Fibroblast of skin of scalp (primary cell): ENCODE data around the gene SLC24A3.

Experiments used
- DNase-seq: peaks from one replicate; pipeline ENCODE4 v3.0.0-alpha.2; 2013

Gene SLC24A3

DNA sequence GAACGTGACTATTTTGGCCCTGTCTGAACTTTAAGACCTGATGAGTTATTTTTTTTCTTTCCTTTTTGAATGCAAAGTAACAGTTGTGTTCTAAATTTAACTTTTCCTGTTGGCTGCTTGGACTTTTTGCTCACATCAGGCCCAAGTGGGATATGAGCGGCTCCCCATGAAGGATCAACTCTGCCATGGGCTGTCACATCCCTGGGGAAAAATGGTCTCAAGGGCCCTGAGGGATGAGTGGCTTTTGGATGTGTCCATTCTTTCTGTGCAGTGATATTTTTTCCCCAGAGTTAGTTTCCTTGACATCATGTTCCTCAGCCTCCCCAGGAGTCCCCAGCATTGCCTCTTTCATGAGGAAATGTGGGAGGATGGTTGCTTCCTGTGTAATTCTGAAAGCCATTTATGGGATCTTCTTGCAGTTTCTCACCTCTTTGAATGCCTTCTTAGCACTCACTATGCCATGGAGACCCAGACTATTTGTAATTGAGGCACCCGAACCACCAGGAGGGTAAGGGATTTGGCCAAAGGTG, 92.5 kb downstream of the SLC24A3 start:
- DNase-seq: no peak

DNA sequence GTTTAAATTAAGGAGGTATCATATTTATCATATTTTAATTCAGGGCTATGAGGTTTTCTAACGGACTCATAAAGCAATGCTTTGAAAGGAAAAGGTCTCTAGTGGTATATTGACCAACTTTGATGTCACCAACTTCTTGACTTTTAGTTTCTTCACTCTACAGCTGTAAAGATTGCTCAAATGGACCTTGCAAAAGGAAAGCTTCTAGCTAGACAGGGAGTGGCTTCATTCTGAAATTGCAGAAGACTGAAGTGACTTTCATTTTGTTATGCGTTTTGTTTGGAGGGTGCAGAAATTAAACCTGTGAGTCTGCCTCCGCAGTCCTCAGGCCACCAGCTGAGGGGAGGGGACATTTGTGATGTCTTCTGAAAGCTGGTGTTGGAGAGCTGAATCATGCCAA, 95.7 kb downstream of the SLC24A3 start:
- no peak for DNase-seq

DNA sequence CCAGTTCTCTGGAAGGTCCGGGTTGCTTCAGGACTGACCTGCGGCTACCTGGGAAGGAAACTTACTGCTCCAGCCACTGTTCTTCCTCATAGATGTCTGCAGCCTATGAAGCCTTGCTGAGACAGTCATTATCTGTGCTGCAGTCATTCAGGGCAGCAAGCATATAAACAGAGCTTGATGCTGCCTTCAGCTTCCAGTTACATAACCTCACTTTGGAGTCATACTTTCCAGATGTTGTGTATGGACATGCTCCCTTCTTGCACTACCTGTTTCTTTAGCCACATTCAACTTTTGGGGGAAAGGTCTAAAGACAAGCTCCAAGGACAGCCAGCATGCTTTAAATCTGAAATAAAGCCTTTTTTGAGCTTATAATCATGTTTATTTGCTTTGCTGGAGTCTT, 98.1 kb downstream of the SLC24A3 start:
- no peak for DNase-seq

DNA sequence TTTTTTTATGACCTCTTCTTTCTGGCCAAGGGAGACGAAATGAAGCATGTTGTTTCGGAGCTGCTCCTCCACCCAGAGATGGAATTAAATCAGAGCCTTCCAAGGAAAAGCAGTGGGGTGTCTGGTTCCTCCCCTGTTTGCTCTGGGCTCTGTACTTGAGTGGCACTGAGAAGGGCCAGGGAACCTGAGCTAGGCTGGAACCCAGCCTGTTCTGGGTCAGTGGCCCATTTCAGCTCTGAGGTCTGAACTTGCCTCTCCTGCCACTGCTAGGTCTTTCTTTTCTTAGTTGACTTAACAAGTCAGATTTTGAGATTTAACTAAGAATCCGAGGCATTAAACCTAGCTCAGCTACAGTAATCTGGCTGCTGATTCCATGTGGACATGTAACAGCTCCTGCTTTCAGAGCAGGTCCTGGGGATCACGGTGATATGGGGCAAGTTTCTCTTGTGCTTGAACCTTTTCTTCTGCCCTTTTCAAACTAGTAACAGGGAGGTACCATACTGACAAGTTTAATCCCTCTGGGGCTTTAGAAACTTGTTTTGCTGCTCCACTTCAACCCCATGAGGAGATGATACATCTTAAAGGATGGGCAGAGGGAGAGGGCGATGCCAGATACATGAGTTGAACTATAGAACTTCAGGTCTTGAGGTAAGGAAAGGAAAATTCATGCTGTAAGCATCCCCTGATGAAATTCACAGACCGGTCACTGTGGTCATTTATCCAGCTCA, 101.1 kb downstream of the SLC24A3 start:
- no peak for DNase-seq

- DNase-seq: no peak
These were observed 102.2 kb downstream of the SLC24A3 start for GRCh38 chr20:19314621-19315020.

GRCh38 chr20:19317237-19318069, 105.0 kb downstream of the SLC24A3 start:
- DNase-seq: no peak

DNA sequence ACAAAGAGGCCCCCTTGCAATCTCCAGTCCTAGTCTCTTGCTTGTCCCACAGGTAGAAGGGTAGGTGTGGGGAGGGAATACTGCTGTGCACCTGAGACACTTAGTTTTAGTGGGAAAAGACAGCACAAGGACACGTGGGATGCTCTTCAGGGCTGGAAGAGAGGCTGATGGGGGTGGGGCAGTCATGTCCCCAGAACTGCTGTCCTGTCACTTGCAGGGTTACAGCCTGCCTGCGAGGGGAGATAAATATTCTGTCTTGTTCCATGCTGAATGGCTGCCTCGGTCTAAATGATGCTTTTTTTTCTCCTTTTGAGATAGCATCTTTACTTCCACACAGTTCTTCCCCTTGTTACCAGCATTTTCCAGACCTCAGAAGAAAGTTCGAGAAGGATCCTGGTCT, 106.2 kb downstream of the SLC24A3 start:
- DNase-seq: no peak

GRCh38 chr20:19320005-19320404, 107.6 kb downstream of the SLC24A3 start:
- no peak for DNase-seq

DNA sequence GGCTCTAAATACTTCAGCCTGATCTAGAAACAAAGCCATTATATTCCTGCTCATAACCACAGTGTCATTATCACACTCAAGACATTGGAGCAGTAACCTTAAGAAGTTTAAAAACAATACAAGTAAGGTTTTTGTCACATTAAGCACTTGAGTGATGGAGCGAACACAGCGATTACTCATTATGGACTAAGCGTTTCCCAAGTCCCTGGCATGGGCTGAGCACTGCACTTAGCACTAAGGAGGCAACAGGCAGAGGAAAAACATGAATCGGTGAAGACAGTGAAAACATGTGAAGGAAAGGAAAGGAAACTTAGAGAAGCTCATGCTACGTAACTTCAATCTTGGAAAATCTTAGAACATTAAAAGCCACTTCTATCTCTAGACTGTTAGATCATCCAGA, 108.7 kb downstream of the SLC24A3 start:
- no peak for DNase-seq

GRCh38 chr20:19322061-19322985, 109.9 kb downstream of the SLC24A3 start:
- peak; percentile 4 for DNase-seq

DNA sequence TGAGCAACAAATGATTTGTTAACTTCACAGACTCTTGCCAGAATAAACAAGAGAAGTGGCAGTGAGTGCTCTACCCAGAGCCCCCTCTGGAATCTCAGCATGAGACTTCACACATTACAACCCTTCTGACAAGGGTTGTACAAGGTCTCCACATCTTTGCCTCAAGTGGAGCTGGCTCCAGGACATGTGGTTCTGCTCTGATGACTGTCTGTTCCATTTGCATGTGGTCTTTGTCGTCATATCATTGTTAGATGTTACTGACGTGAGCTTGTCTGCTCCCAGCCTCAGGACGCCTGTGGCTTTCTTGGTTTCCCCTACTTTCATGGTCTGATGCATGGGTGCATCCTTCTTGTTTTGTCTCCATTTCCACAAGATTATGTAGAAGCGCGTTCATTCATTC, 115.0 kb downstream of the SLC24A3 start:
- DNase-seq: no peak

GRCh38 chr20:19328676-19329075, 116.2 kb downstream of the SLC24A3 start:
- DNase-seq: no peak

GRCh38 chr20:19330038-19330437, 117.6 kb downstream of the SLC24A3 start:
- no peak for DNase-seq

GRCh38 chr20:19330731-19331130, 118.3 kb downstream of the SLC24A3 start:
- DNase-seq: no peak

GRCh38 chr20:19333563-19333962, 121.1 kb downstream of the SLC24A3 start:
- no peak for DNase-seq

DNA sequence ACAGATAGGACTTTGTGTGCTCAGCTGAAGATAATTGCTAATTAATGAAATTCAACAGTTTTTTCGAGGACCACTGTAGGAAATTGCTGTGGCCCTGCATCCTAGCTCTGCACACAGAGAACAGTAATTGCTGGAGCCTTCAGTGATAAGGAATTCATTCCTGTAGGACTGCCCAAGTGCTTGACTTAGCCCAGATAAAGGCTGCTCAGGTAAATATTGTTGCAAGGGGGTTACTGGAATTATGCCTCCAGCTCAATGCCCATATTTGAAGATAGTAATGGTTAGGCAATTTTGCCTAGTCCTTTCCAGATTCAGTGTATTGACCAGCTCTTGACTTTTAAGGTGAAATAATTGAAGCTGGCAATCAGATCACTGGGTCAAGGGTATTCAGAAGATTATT, 122.9 kb downstream of the SLC24A3 start:
- DNase-seq: no peak

DNA sequence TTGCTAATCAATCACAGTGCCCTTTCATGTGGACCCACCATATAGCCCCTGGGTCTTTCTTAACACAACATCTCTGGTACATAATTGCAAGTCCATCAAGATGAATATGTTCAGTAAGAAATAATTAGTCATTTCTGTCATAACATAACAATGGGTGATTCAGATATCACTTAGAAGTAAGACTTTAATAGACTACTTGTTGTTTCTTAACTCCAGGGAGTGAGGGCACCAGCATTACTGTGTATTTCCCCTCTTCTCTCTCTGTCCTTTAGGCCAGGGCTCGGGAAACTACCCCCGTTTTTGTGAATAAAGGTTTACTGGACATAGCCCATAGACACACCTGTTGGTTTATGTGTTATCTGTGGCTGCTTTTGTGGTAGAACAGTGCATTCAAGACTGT, 123.5 kb downstream of the SLC24A3 start:
- no peak for DNase-seq

DNA sequence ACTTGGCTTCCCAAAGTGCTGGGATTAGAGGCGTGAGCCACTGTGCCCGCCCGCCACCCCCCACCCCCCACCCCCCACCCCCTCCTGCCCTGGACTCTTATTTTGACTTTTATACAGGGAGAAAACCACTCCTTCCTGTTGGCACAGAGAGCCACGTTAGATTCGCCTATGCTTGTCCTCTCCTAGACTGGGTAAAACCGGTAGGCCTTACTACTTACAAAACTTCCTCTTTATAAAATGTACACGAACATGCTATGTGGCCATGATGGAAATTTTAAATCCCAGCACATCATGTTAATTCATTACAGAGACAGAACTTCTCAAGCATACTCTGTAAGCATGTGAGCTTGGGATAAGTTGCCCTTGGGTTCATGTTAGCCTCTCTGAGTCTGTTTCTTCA, 124.2 kb downstream of the SLC24A3 start:
- DNase-seq: no peak

- DNase-seq: no peak
These were observed 125.9 kb downstream of the SLC24A3 start for GRCh38 chr20:19338380-19338779.

GRCh38 chr20:19338960-19339359, 126.5 kb downstream of the SLC24A3 start:
- DNase-seq: no peak

- DNase-seq: no peak
These were observed 129.1 kb downstream of the SLC24A3 start for GRCh38 chr20:19341348-19342053.

DNA sequence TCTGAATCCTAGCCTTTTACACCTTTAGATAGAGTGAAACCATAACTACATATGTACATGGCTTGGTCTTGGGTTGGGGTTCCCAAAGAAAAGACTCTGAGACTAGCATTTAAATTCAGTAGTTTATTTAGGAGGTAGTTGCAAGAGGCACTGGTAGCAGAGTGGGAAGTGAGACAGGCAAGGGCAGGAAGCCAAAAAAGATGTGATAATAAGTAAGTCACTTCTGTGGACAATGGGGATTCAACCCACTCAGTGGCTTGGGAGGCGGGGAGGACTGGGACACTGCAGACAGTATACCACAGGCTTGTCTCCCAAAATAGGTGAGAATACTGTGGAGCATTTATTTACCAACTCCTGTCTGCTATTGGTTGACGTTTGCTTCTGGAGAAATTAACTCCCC, 131.9 kb downstream of the SLC24A3 start:
- no peak for DNase-seq
